SK-N-MC (cell line): ENCODE measurements around the gene OPCML.

Experiments
- DNase-seq: peaks from one replicate; pipeline ENCODE4 v3.0.0-alpha.2; 2011; ENCODE audit warnings: low read depth, low spot score
- H3K27ac ChIP-seq: fragments of 200-600 bp; sonication (generic); 2 replicates; pipeline ENCODE4 v1.5.1; 2016; ENCODE audit warnings: mixed run types
- H3K36me3 ChIP-seq: fragments of 200-600 bp; sonication (generic); 2 replicates; pipeline ENCODE4 v1.6.1; 2017; ENCODE audit warnings: antibody characterized with exemption, low read length, mixed read lengths; ENCODE audit not compliant: insufficient read depth
- H3K4me3 ChIP-seq: fragments of 200-600 bp; sonication (generic); 2 replicates; pipeline ENCODE4 v1.5.1; 2016
- H3K9ac ChIP-seq: fragments of 200-600 bp; sonication (generic); 2 replicates; pipeline ENCODE4 v1.8.0; 2017; ENCODE audit warnings: mixed run types, mixed read lengths; ENCODE audit not compliant: insufficient read length
- H3K9me3 ChIP-seq: fragments of 200-600 bp; sonication (generic); 2 replicates; pipeline ENCODE4 v1.6.1; 2017; ENCODE audit warnings: low read depth, mild to moderate bottlenecking, antibody characterized with exemption, low read length, moderate library complexity, mixed read lengths
- EZH2 ChIP-seq: fragments of 200-600 bp; sonication (generic); IDR thresholded peaks from one replicate; pipeline ENCODE4 v1.6.1; 2017; ENCODE audit warnings: antibody characterized with exemption
- FOXP2 ChIP-seq: optimal IDR thresholded peaks from 2 replicates; pipeline ENCODE3; 2011; ENCODE audit warnings: mild to moderate bottlenecking, moderate library complexity; ENCODE audit not compliant: insufficient read depth; ENCODE audit errors: extremely low read length, control extremely low read depth
- POLR2AphosphoS5 ChIP-seq: IDR thresholded peaks from 2 replicates; pipeline ENCODE4 v1.6.1; 2012; ENCODE audit warnings: mild to moderate bottlenecking, low read depth, low read length, borderline replicate concordance

OPCML gene

DNA sequence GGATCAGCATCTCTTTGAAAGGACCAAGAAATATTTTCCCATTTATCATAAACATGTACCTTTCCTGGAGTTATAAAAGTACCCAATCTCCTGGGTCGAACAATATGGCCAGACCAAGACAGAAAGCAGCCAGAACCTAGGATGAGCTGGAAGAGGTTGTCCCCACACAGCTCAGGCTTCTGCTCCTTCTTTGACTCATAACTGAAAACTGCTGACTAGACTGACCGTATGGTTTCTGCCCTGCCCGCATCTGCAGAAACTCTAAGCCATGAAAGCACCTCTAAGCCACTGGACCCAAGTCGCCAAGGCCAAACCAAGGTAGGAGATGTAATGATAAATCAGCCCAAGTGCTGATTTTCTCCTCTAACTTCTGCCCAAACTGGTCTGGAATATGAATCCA, 129.8 kb downstream of the OPCML start:
- DNase-seq: no peak
- H3K36me3 ChIP-seq: no peaks in the 10 kb centered on the region
- H3K4me3 ChIP-seq: no peak overlapping the region
- no peaks in the 10 kb centered on the region for H3K9me3 ChIP-seq
- H3K27ac ChIP-seq: no peak overlapping the region
- TF ChIP-seq EZH2: no peak
- TF ChIP-seq FOXP2: no peak
- TF ChIP-seq POLR2AphosphoS5: no peak
- no peak overlapping the region for H3K9ac ChIP-seq

DNA sequence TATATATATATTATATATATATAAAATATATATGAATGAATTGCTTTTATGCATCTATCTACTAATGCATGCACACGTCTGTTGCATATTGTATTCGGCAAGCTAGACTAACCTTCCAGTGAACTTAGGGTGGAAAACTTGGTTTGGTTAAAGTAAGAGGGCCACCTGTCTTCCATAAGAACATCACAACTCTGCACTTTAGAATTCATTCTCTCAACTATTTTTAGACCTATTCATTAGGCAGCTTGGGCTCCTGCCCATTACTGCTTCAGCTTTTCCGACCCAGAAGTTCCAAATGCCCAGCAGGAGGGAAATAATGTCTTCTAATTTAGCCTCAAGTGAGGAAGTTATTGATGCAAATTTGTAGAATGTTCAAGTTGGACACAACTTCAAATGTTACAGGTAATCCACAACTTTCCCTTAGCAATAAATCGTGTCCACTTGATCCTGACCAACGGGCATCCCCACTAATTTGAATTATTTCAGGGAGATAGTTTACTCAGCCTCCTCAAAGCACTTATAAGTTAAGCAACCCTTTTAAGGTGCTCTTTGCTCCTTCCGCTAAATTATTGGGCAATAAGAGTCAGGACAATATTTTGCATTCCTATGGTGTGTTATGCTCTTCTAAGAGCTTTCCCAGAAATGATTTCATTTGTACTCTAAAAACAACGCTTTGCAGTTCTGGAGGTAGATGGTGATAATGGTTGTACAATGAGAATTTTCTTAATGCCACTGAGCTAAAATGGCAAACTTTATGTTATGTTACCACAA, 132.3 kb downstream of the OPCML start:
- TF ChIP-seq FOXP2: no peak
- Histone ChIP-seq H3K27ac (no peak overlapping the region), H3K9me3 (no peaks in the 10 kb centered on the region), H3K4me3 (no peak overlapping the region), H3K36me3 (no peaks in the 10 kb centered on the region), H3K9ac (no peak overlapping the region)
- no peak for DNase-seq

DNA sequence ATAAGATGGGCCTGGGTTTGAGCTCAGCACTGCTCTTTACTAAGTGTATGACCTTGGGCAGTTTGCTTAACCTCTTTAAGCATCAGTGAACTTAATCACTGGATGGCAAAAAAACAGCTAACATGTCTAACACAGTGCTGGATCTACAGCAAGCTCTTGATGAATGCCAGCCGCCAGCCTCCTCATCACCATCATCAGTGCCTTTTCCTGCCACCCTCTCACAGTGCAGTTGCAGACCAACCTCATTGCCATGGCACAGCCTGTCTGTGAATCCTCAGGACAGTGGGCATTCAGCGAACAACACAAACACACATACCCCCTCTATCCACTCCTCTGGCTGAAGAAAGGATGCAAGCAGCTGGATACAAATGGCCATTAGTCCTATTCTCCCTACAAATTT, 133.0 kb downstream of the OPCML start:
- no peaks in the 10 kb centered on the region for H3K36me3 ChIP-seq
- no peak overlapping the region for H3K27ac ChIP-seq
- no peak for TF ChIP-seq EZH2
- no peak for TF ChIP-seq FOXP2
- no peak for TF ChIP-seq POLR2AphosphoS5
- H3K9me3 ChIP-seq: no peaks in the 10 kb centered on the region
- H3K9ac ChIP-seq: no peak overlapping the region
- no peak for DNase-seq
- H3K4me3 ChIP-seq: no peak overlapping the region

DNA sequence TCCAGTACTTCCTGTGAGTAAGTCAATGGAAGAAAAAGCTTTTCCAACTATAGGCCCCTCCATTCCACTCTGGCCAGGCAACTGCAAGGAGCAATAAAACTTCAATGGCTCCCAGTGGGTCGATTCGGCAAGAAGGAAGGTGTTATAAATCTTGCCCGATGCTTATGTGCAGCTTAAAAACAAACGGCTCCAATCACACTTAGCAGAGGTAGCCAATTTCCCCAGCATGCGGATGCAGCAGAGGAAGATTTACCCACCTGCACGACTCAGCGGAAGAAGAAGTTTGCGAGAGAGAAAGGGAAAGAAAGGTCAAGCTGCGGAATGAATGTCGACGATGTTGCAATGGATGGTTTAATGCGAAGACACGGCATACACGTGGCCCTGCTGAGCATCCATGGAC, 141.5 kb downstream of the OPCML start:
- H3K4me3 ChIP-seq: no peak overlapping the region
- no peak for DNase-seq
- no peak for TF ChIP-seq EZH2

DNA sequence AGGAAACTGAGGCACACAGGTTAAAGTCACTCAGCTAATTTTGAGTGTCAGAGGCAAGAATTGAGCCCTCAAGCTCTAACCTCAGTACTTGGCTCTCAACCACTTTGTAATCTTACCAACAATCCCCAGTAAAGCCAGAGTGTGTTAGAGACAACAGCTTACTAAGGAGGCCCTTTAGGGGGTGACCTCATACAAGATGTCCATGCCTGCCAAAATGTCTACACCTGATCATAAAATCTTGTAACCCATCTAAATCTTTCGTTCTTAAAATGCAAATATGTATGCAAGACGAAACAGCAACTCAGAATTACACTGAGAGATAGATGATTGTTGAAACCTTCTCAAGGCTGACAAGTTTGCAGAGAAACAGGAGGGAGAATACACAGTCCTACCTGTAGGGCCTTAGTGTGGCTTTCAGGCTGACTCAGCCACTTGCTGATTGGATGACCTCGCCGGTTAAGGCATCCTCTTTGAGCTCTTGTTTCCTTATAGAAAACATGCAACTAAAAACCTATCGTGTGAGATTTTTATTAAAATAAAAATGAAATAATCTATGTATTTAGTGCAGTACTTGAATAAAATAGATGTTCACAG, 143.2 kb downstream of the OPCML start:
- Histone ChIP-seq H3K9ac (no peak overlapping the region), H3K4me3 (no peak overlapping the region), H3K36me3 (no peaks in the 10 kb centered on the region), H3K27ac (no peak overlapping the region), H3K9me3 (no peaks in the 10 kb centered on the region)
- no peak for DNase-seq
- no peak for TF ChIP-seq FOXP2

More for the DNA sequence above, 141.5 kb downstream of the OPCML start:
- Histone ChIP-seq H3K9ac (no peak overlapping the region), H3K9me3 (no peaks in the 10 kb centered on the region), H3K36me3 (no peaks in the 10 kb centered on the region), H3K27ac (no peak overlapping the region)

DNA sequence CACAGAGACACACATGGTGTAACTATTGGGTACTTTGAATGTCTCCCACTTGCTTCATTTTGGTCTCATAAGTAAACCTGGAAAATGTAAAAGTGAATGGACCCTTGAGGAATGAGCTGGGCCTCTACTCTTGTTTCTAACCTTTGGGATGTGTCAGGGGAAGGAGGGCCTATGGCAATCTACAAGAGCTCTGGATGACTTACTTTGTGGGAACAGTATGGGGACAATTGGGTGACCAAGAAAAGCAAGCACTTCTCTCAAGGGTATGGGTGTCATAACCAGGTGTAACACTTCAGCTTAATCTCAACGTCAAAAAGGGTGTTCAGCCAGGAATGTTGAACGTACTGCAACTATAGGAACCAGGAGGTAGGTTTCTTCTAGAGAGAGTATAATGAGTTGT, 144.0 kb downstream of the OPCML start:
- Histone ChIP-seq H3K9ac (no peak overlapping the region), H3K36me3 (no peaks in the 10 kb centered on the region), H3K27ac (no peak overlapping the region), H3K4me3 (no peak overlapping the region), H3K9me3 (no peaks in the 10 kb centered on the region)
- no peak for DNase-seq
- no peak for TF ChIP-seq EZH2

DNA sequence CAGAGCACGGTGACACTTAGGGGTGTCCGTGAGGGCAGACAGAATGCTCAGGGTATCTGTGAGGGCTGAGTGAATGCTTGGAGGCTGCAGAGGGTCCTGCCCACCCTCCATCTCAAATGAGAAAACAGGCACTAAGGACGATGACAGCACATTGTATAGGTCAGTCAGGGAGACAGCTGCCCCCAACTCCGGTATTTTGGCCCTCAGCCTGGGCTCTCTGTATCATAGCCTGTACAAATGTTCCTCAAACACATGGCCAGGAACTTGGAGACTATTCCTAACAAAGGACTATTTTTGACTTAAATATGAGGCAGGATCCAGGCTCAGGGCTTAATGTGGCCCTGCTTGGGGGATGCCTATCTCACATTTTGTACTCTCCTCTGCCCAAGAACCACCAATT, 145.4 kb downstream of the OPCML start:
- DNase-seq: no peak
- TF ChIP-seq POLR2AphosphoS5 (no peak), EZH2 (no peak), FOXP2 (no peak)
- no peak overlapping the region for H3K4me3 ChIP-seq
- no peak overlapping the region for H3K9ac ChIP-seq
- H3K9me3 ChIP-seq: no peaks in the 10 kb centered on the region
- H3K27ac ChIP-seq: no peak overlapping the region
- no peaks in the 10 kb centered on the region for H3K36me3 ChIP-seq

DNA sequence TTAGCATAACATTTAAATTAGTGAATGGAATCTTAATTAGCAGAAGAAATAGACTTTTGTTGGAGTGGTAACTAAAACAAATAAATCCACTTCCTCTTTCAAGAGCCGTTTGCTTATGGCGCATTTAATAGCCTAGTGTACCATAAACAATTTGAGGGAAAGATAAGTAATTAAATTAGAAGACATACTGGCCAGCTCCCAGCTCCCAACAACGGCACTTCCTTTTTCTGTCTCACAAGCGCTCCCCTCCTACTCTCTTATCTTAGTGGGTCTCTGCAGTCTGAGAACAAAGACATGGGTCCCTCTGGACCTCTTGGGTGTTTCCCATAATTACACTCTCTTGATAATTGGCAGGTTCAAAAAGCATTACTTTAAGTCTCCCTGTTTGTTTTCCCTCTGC, 146.0 kb downstream of the OPCML start:
- H3K27ac ChIP-seq: no peak overlapping the region
- TF ChIP-seq POLR2AphosphoS5: no peak
- no peak for TF ChIP-seq EZH2
- no peak for TF ChIP-seq FOXP2
- DNase-seq: no peak
- H3K9ac ChIP-seq: no peak overlapping the region
- no peak overlapping the region for H3K4me3 ChIP-seq
- H3K36me3 ChIP-seq: no peaks in the 10 kb centered on the region
- H3K9me3 ChIP-seq: no peaks in the 10 kb centered on the region

DNA sequence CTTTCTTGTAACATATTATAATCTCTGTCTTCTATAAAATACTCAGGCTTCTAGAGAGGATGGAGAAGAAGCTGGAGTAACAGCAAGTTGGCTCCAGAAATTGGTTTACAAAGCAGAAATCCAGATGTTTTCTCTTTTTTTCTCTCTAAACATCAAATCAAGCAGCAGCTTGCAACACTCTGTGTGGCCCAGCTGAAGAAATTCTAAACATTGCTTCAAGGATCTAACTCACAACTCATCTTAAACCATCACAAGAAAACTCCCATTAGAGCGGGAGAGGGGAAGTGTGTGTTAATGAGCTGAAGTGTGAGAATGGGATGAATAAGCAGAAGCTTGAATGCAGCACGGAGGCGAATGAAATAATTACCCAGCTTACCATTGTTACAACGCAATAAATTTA, 146.5 kb downstream of the OPCML start:
- TF ChIP-seq FOXP2 (no peak), EZH2 (no peak), POLR2AphosphoS5 (no peak)
- Histone ChIP-seq H3K9ac (no peak overlapping the region), H3K9me3 (no peaks in the 10 kb centered on the region), H3K27ac (no peak overlapping the region), H3K36me3 (no peaks in the 10 kb centered on the region), H3K4me3 (no peak overlapping the region)
- no peak for DNase-seq
